CD4-positive, CD25-positive, alpha-beta regulatory T cell (primary cell): ENCODE measurements around the gene BUB3. TPM values are rescaled to one million over a fixed set of nuclear protein-coding genes. Genes with fewer than 3 reads are reported as not detected.

Experiments
- polyA plus RNA-seq, 4 donors: library from polyadenylated mRNA; unstranded; fragments of 300-500 nt; fragmentation: Illumina TruSeq; gene quantifications; one replicate each; pipeline ENCODE4 v1.2.3, GENCODE V29; 2021
- total RNA-seq: library from RNA; stranded (reverse); gene quantifications from one replicate; pipeline ENCODE4 v1.2.3, GENCODE V29; 2022

The BUB3 gene
- total and polyA plus RNA-seq, 5 donors from 2014 or later: 162 to 369 (median 331) TPM

Other genes starting within 250 kb of the BUB3 start
- gene FAM24A, start 243.8 kb upstream of the BUB3 start, total RNA-seq: not detected
- gene FAM24A, start 243.8 kb upstream of the BUB3 start, polyA plus RNA-seq: not detected
- gene C10orf88, start 200.2 kb upstream of the BUB3 start, total RNA-seq: 9.2 TPM
- 10 to 100 TPM in 3 of 4 donors, 1 to 10 TPM in 1; 7.7 to 14.2 (median 11.0) TPM for gene C10orf88, start 200.2 kb upstream of the BUB3 start, polyA plus RNA-seq
- gene PSTK, start 174.0 kb upstream of the BUB3 start, total RNA-seq: 9.5 TPM
- 1 to 10 TPM; 4.1 to 9.2 (median 7.8) TPM for gene PSTK, start 174.0 kb upstream of the BUB3 start, polyA plus RNA-seq
- 50.2 TPM for gene IKZF5, start 145.6 kb upstream of the BUB3 start, total RNA-seq
- gene IKZF5, start 145.6 kb upstream of the BUB3 start, polyA plus RNA-seq: 10 to 100 TPM; 15.4 to 27.6 (median 17.3) TPM
- gene ACADSB, start 145.4 kb upstream of the BUB3 start, total RNA-seq: 23.8 TPM
- gene ACADSB, start 145.4 kb upstream of the BUB3 start, polyA plus RNA-seq: 10 to 100 TPM; 20.5 to 31.5 (median 28.6) TPM
- gene HMX3, start 18.4 kb upstream of the BUB3 start, total RNA-seq: not detected
- gene HMX3, start 18.4 kb upstream of the BUB3 start, polyA plus RNA-seq: not detected
- not detected for gene HMX2, start 6.3 kb upstream of the BUB3 start, total RNA-seq
- under 1 TPM in 1 of 4 donors, not detected in 3; 0.37 TPM for gene HMX2, start 6.3 kb upstream of the BUB3 start, polyA plus RNA-seq